SK-N-SH (cell line): Measurements from ENCODE around the gene INO80. TPM values are rescaled to one million over a fixed set of nuclear protein-coding genes. Genes with fewer than 3 reads are reported as not detected.

ENCODE experiments used
- CTCF ChIA-PET: fragments of 300-600, 350-600 bp; formaldehyde crosslinking; extraction: SDS; loops from one replicate; lab custom pipeline; 2021; lab: Yijun Ruan, JAX
- POLR2A ChIA-PET: fragments of 350-600 bp; sonication (Branson Sonifier 250); formaldehyde crosslinking; extraction: SDS; loops from one replicate; lab custom pipeline; 2020; ENCODE audit warnings: antibody characterized with exemption, inconsistent platforms; lab: Yijun Ruan, JAX
- DNase-seq: peaks from one replicate; pipeline ENCODE4 v3.0.0; 2012
- H2AFZ ChIP-seq: fragments of 200-600 bp; sonication (generic); 2 replicates; pipeline ENCODE4 v1.8.1; 2016; ENCODE audit warnings: antibody characterized with exemption, mild to moderate bottlenecking, low read depth
- H3F3A ChIP-seq: fragments of 200-600 bp; sonication (generic); replicated peaks from 2 replicates; pipeline ENCODE3; 2016; ENCODE audit warnings: antibody characterized with exemption, mild to moderate bottlenecking; ENCODE audit not compliant: insufficient read depth
- H3K27ac ChIP-seq, 2 experiments: fragments of 200-500 bp in 1 of 2; fragments of 200-600 bp in 1 of 2; sonication (Bioruptor generic) in 1 of 2; sonication (generic), shearing (Covaris generic) in 1 of 2; 2 replicates each; pipeline versions ENCODE4 v1.5.1 to v1.6.1; 2014 to 2016; ENCODE audit warnings: low read depth in 2 of 2, inconsistent platforms in 1 of 2, low read length in 1 of 2, mild to moderate bottlenecking in 1 of 2, mixed read lengths in 1 of 2
- H3K27me3 ChIP-seq: fragments of 200-600 bp; sonication (generic), shearing (Covaris generic); 2 replicates; pipeline ENCODE4 v1.6.1; 2016; ENCODE audit warnings: mixed run types; ENCODE audit not compliant: insufficient read depth
- H3K36me3 ChIP-seq, 2 experiments: fragments of 200-500 bp in 1 of 2; fragments of 200-600 bp in 1 of 2; sonication (Bioruptor generic) in 1 of 2; sonication (generic) in 1 of 2; replicated peaks in 1 of 2; 2 replicates each; pipeline versions ENCODE3 to v1.5.1; 2014 to 2016; ENCODE audit warnings: low read length in 1 of 2, mild to moderate bottlenecking in 1 of 2; ENCODE audit not compliant: insufficient read depth in 2 of 2, control insufficient read depth in 1 of 2
- H3K4me1 ChIP-seq, 2 experiments: fragments of 200-500 bp in 1 of 2; fragments of 200-600 bp in 1 of 2; sonication (Bioruptor generic) in 1 of 2; sonication (generic), shearing (Covaris generic) in 1 of 2; 2 replicates each; pipeline versions ENCODE4 v1.5.1 to v1.6.1; 2014 to 2016; ENCODE audit warnings: low read depth in 1 of 2, low read length in 1 of 2, mixed run types in 1 of 2; ENCODE audit not compliant: insufficient read depth in 2 of 2, control insufficient read depth in 1 of 2
- H3K4me2 ChIP-seq: fragments of 200-600 bp; sonication (generic), shearing (Covaris generic); 2 replicates; pipeline ENCODE4 v1.6.1; 2017; ENCODE audit warnings: mixed run types
- H3K4me3 ChIP-seq, 2 experiments: fragments of 200-500 bp in 1 of 2; fragments of 200-600 bp in 1 of 2; sonication (Bioruptor generic) in 1 of 2; sonication (generic), shearing (Covaris generic) in 1 of 2; 2 replicates each; pipeline versions ENCODE4 v1.5.1 to v1.8.1; 2014 to 2016; ENCODE audit warnings: low read depth in 2 of 2, inconsistent platforms in 1 of 2, low read length in 1 of 2, mild to moderate bottlenecking in 1 of 2, mixed read lengths in 1 of 2, moderate library complexity in 1 of 2
- H3K79me2 ChIP-seq: fragments of 200-600 bp; sonication (generic); 2 replicates; pipeline ENCODE4 v1.8.1; 2017; ENCODE audit warnings: mild to moderate bottlenecking; ENCODE audit not compliant: insufficient read depth
- H3K9ac ChIP-seq: fragments of 200-600 bp; sonication (generic); 2 replicates; pipeline ENCODE4 v1.6.1; 2017; ENCODE audit warnings: mixed run types
- H3K9me2 ChIP-seq: fragments of 200-600 bp; sonication (generic); 2 replicates; pipeline ENCODE4 v1.6.1; 2017; ENCODE audit warnings: mixed run types
- H3K9me3 ChIP-seq: fragments of 200-600 bp; sonication (generic); 2 replicates; pipeline ENCODE4 v1.6.1; 2017; ENCODE audit warnings: mixed run types, mild to moderate bottlenecking, moderate library complexity
- H4K20me1 ChIP-seq: fragments of 200-600 bp; sonication (generic); 2 replicates; pipeline ENCODE4 v1.6.1; 2017; ENCODE audit warnings: mild to moderate bottlenecking, mixed run types; ENCODE audit not compliant: insufficient read depth
- CHD2 ChIP-seq: fragments of 150-350 bp; IDR thresholded peaks from 2 replicates; pipeline ENCODE4 v1.6.1; 2018; ENCODE audit warnings: low read length; ENCODE audit not compliant: partially characterized antibody
- ELF1 ChIP-seq: IDR thresholded peaks from 2 replicates; pipeline ENCODE4 v1.4.0; 2012
- EP300 ChIP-seq, 2 experiments: IDR thresholded peaks; 2 replicates each; pipeline versions ENCODE4 v1.4.0 to v1.6.1; 2012; ENCODE audit warnings: borderline replicate concordance in 1 of 2, low read depth in 1 of 2, low read length in 1 of 2
- EZH2phosphoT487 ChIP-seq: fragments of 200-600 bp; sonication (generic); IDR thresholded peaks from 2 replicates; pipeline ENCODE4 v1.6.1; 2017; ENCODE audit warnings: low read depth, mixed run types, mild to moderate bottlenecking, antibody characterized with exemption, moderate library complexity, borderline replicate concordance
- FOSL2 ChIP-seq: IDR thresholded peaks from 2 replicates; pipeline ENCODE4 v1.4.0; 2012; ENCODE audit warnings: low read depth, mild to moderate bottlenecking, moderate library complexity, borderline replicate concordance
- FOXJ3 ChIP-seq: sonication (generic); formaldehyde crosslinking; IDR thresholded peaks from 2 replicates; pipeline ENCODE4 v1.5.1; 2020; ENCODE audit warnings: mild to moderate bottlenecking, missing genetic modification reagents
- GABPA ChIP-seq: IDR thresholded peaks from 2 replicates; pipeline ENCODE4 v1.4.0; 2012; ENCODE audit warnings: low read depth, mild to moderate bottlenecking
- JUND ChIP-seq: IDR thresholded peaks from 2 replicates; pipeline ENCODE4 v1.4.0; 2012
- MXI1 ChIP-seq: IDR thresholded peaks from 2 replicates; pipeline ENCODE4 v1.6.1; 2012; ENCODE audit warnings: mild to moderate bottlenecking, low read depth, low read length, improper control_type of control experiment
- NFIC ChIP-seq: IDR thresholded peaks from 2 replicates; pipeline ENCODE4 v1.4.0; 2012; ENCODE audit warnings: borderline replicate concordance
- RAD21 ChIP-seq: IDR thresholded peaks from 2 replicates; pipeline ENCODE4 v1.6.1; 2012; ENCODE audit warnings: mild to moderate bottlenecking, low read length
- REST ChIP-seq: IDR thresholded peaks from 2 replicates; pipeline ENCODE4 v1.6.1; 2012; ENCODE audit warnings: mild to moderate bottlenecking, low read depth, low read length, moderate library complexity
- SIN3A ChIP-seq: IDR thresholded peaks from 2 replicates; pipeline ENCODE4 v1.6.1; 2012; ENCODE audit warnings: low read depth, mild to moderate bottlenecking, low read length, moderate library complexity, borderline replicate concordance
- SMC3 ChIP-seq: IDR thresholded peaks from 2 replicates; pipeline ENCODE4 v1.6.1; 2012; ENCODE audit warnings: low read depth, low read length, improper control_type of control experiment
- TCF12 ChIP-seq: IDR thresholded peaks from 2 replicates; pipeline ENCODE4 v1.4.0; 2012
- WGBS: methylation state at CpG from one replicate; pipeline ENCODE4 v1.1.6; 2017; ENCODE audit warnings: low lambda C conversion rate; 5-methylcytosine and 5-hydroxymethylcytosine counted together
- polyA plus RNA-seq, 3 experiments: library from polyadenylated mRNA; depleted of rRNA; stranded (reverse); fragments of >200 nt; gene quantifications; 2 replicates each; pipeline ENCODE4 v1.2.3, GENCODE V29; 2012
- TF ChIP-seq, protein P1 (sequence below): fragments of 150-350 bp; IDR thresholded peaks from 2 replicates; pipeline ENCODE4 v1.6.1; 2017; ENCODE audit warnings: antibody characterized with exemption, low read length, low read depth, borderline replicate concordance
- TF ChIP-seq, protein P2 (sequence below): fragments of 150-350 bp; IDR thresholded peaks from 2 replicates; pipeline ENCODE4 v1.6.1; 2016; ENCODE audit warnings: mild to moderate bottlenecking, low read depth, low read length

Gene INO80
- polyA plus RNA-seq, 1 of the 3 experiments (the other 2 are of a cell fraction) = 4.6 TPM

- no peaks in the 10 kb centered on the region for H3K79me2 ChIP-seq
- POLR2A ChIA-PET = interaction anchor here (0.7 kb wide), 1 partner anchor 10 kb away, joined by 3 read pairs; no protein-coding TSS in a partner anchor
- no peaks in the 10 kb centered on the region for H4K20me1 ChIP-seq
- CTCF ChIA-PET = interaction anchor here (1.6 to 15.7 kb wide), 3 partner anchors 87 to 125 kb away, joined by 5 to 324 read pairs (median 11); no protein-coding TSS in a partner anchor
- H3K4me2 ChIP-seq = no peak overlapping the region
- H3F3A ChIP-seq = peaks cover 12% of the 10 kb centered on the region
- no peak overlapping the region for H3K9ac ChIP-seq
- peaks cover 14 to 17% of the 10 kb centered on the region in 2 experiments for H3K36me3 ChIP-seq
- H3K9me3 ChIP-seq = no peaks in the 10 kb centered on the region
- WGBS = 64% methylated on average over 1 of the region's 1 CpG
- DNase-seq = no peak
- no peak overlapping the region for H3K27ac ChIP-seq
- no peak overlapping the region for H3K4me3 ChIP-seq
- H3K4me1 ChIP-seq = peaks cover 0 to 12% of the 10 kb centered on the region in 2 experiments; a peak in 2 of 4 replicates
- no peak overlapping the region for H2AFZ ChIP-seq
- no peaks in the 10 kb centered on the region for H3K9me2 ChIP-seq
- no peaks in the 10 kb centered on the region for H3K27me3 ChIP-seq
- TF ChIP-seq EZH2phosphoT487 = no peak
- TF ChIP-seq NFIC = no peak
- TF ChIP-seq EP300 (IDR thresholded peaks at IDR 0.05; ENCODE audit: borderline replicate concordance in 1 of 2, low read depth in 1 of 2, low read length in 1 of 2) = no peak
- TF ChIP-seq FOXJ3 (CRISPR knock-in tag) = no peak
- TF ChIP-seq JUND = no peak
- TF ChIP-seq CHD2 = no peak
- TF ChIP-seq MXI1 = no peak
- TF ChIP-seq RAD21 = no peak
- no peak for TF ChIP-seq TCF12
- no peak for TF ChIP-seq SIN3A
- TF ChIP-seq, protein P1, sequence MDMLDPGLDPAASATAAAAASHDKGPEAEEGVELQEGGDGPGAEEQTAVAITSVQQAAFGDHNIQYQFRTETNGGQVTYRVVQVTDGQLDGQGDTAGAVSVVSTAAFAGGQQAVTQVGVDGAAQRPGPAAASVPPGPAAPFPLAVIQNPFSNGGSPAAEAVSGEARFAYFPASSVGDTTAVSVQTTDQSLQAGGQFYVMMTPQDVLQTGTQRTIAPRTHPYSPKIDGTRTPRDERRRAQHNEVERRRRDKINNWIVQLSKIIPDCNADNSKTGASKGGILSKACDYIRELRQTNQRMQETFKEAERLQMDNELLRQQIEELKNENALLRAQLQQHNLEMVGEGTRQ = no peak
- TF ChIP-seq REST = no peak
- TF ChIP-seq SMC3 = no peak
- no peak for TF ChIP-seq ELF1
- TF ChIP-seq FOSL2 = no peak
- TF ChIP-seq, protein P2, sequence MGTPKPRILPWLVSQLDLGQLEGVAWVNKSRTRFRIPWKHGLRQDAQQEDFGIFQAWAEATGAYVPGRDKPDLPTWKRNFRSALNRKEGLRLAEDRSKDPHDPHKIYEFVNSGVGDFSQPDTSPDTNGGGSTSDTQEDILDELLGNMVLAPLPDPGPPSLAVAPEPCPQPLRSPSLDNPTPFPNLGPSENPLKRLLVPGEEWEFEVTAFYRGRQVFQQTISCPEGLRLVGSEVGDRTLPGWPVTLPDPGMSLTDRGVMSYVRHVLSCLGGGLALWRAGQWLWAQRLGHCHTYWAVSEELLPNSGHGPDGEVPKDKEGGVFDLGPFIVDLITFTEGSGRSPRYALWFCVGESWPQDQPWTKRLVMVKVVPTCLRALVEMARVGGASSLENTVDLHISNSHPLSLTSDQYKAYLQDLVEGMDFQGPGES = no peak
- TF ChIP-seq GABPA = no peak
These were observed 87.2 kb downstream of the INO80 start for GRCh38 chr15:41028853-41029252.
